Pancreas (tissue), 10 donors: ENCODE data around the gene DNMT3A. TPM values are rescaled to one million over a fixed set of nuclear protein-coding genes. Genes with fewer than 3 reads are reported as not detected.

Experiments
- ATAC-seq, 4 donors: fragments of 200-7000 bp; cut with Tn5 transposase; one replicate each; pipeline versions ENCODE4 v1.8.0 to v1.9.1; 2020; ENCODE audit warnings: mild to moderate bottlenecking in 4 of 4, moderate library complexity in 4 of 4
- DNase-seq, 6 donors: peaks; one replicate each; pipeline ENCODE4 v3.0.0-alpha.2; 2020
- FAIRE-seq: peaks from 2 replicates; lab custom pipeline; 2012; peaks lifted over from hg19 to GRCh38; lab: Jason Lieb, UNC
- H3K27ac ChIP-seq, 4 donors: fragments of 200-600 bp; sonication (generic); 1 replicate in 3 of 4; 2 replicates in 1 of 4; pipeline versions ENCODE4 v1.5.0 to v1.8.0; 2020
- H3K27me3 ChIP-seq, 4 donors: fragments of 200-600 bp; one replicate each; pipeline ENCODE4 v1.8.0; 2021
- H3K36me3 ChIP-seq, 3 donors: fragments of 200-600 bp; sonication (generic) in 1 of 3; one replicate each; pipeline versions ENCODE4 v1.5.0 to v1.8.0; 2020 to 2021
- H3K4me1 ChIP-seq, 3 donors: fragments of 200-600 bp; one replicate each; pipeline ENCODE4 v1.8.0; 2021
- H3K4me3 ChIP-seq, 4 donors: fragments of 200-600 bp; sonication (generic) in 2 of 4; one replicate each; pipeline versions ENCODE4 v1.5.0 to v1.8.0; 2020 to 2021
- H3K9me3 ChIP-seq, 4 donors: fragments of 200-600 bp; one replicate each; pipeline ENCODE4 v1.8.0; 2021
- WGBS, 2 donors: extraction: QIAGEN DNeasy Blood & Tissue Kit; methylation state at CpG; one replicate each; pipeline ENCODE4 v1.1.7; 2013; 5-methylcytosine and 5-hydroxymethylcytosine counted together
- intact Hi-C, 3 donors: fragments of 100-400 bp; cut with DNase I; formaldehyde crosslinking; loops; one replicate each; pipeline versions ENCODE4 v1.11.1 to v1.14.2; 2022
- polyA plus RNA-seq, 2 donors: library from polyadenylated mRNA; stranded (reverse); fragments of 200-250 nt; gene quantifications; one replicate each; pipeline ENCODE4 v1.2.3, GENCODE V29; 2013
- total RNA-seq, 6 donors: library from RNA; stranded (reverse); fragmentation: NEBNext Ultra II Directional in 4 of 6; extraction: Animal tissue kit (Norgen Biotek cat#: 25700) in 4 of 6; gene quantifications; one replicate each; pipeline versions ENCODE4 v1.2.1 to v1.2.4, GENCODE V29; 2021 to 2023
- TF ChIP-seq, protein P1 (sequence below), 4 donors: fragments of 200-600 bp; sonication (generic) in 3 of 4; IDR thresholded peaks; one replicate each; pipeline versions ENCODE4 v1.5.0 to v1.8.0; 2021; ENCODE audit warnings: antibody characterized with exemption in 4 of 4
- donor health status: healthy with polysubstance abuse.
- donor health status: DM: no; HTN: no; CAD: no; lungs with moderate emphysema.
- donor health status: DM: no; HTN: no; CAD: no.
- donor health status: control.
- donor health status: control.
- donor health status: Bipolar disorder and iron deficiency.
- donor health status: DM: yes; HTN: yes; CAD: no.
- donor health status: DM: no; HTN: no; CAD: no.
- donor health status: DM: no; HTN: no; CAD: no.
- donor health status: DM: yes; HTN: yes; CAD: no.

Gene DNMT3A
- total and polyA plus RNA-seq, 8 donors = 10.3 to 30.9 (median 17.5) TPM

DNA sequence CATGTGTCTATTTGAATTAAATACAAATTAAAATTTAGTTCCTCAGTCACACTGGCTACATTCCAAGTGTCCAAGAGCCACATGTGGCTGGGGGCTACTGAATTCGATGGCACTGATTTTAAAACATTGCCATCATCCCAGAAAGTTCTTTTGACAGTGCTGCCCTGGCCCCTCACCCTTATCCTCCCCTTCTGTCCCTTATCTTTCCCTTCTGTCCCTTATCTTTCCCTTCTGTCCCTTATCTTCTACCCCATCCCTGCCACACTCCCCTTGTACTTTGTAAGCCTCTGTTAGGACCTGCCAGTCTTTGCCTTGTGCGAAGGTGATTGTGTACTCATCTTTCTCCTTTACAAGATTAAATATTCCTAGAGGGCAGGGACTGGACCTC lies 85.2 kb downstream of the DNMT3A start:
- no peaks in the 10 kb centered on the region for H3K27me3 ChIP-seq
- H3K9me3 ChIP-seq = no peaks in the 10 kb centered on the region
- DNase-seq (no peak), FAIRE-seq (no peak), ATAC-seq (no peak)
- TF ChIP-seq, protein P1, sequence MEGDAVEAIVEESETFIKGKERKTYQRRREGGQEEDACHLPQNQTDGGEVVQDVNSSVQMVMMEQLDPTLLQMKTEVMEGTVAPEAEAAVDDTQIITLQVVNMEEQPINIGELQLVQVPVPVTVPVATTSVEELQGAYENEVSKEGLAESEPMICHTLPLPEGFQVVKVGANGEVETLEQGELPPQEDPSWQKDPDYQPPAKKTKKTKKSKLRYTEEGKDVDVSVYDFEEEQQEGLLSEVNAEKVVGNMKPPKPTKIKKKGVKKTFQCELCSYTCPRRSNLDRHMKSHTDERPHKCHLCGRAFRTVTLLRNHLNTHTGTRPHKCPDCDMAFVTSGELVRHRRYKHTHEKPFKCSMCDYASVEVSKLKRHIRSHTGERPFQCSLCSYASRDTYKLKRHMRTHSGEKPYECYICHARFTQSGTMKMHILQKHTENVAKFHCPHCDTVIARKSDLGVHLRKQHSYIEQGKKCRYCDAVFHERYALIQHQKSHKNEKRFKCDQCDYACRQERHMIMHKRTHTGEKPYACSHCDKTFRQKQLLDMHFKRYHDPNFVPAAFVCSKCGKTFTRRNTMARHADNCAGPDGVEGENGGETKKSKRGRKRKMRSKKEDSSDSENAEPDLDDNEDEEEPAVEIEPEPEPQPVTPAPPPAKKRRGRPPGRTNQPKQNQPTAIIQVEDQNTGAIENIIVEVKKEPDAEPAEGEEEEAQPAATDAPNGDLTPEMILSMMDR (IDR thresholded peaks at IDR 0.05) = no peak
- 84 to 90% methylated on average over 2 of the region's 2 CpGs for WGBS, 2 donors
- intact Hi-C loops = no loop called here
- peaks cover 0 to 2% (median under 1%) of the 10 kb centered on the region in 3 donors for H3K4me1 ChIP-seq
- no peaks in the 10 kb centered on the region for H3K36me3 ChIP-seq
- no peak overlapping the region for H3K4me3 ChIP-seq
- peak overlapping the region in 1 of 4 donors; percentile 44 for H3K27ac ChIP-seq

DNA sequence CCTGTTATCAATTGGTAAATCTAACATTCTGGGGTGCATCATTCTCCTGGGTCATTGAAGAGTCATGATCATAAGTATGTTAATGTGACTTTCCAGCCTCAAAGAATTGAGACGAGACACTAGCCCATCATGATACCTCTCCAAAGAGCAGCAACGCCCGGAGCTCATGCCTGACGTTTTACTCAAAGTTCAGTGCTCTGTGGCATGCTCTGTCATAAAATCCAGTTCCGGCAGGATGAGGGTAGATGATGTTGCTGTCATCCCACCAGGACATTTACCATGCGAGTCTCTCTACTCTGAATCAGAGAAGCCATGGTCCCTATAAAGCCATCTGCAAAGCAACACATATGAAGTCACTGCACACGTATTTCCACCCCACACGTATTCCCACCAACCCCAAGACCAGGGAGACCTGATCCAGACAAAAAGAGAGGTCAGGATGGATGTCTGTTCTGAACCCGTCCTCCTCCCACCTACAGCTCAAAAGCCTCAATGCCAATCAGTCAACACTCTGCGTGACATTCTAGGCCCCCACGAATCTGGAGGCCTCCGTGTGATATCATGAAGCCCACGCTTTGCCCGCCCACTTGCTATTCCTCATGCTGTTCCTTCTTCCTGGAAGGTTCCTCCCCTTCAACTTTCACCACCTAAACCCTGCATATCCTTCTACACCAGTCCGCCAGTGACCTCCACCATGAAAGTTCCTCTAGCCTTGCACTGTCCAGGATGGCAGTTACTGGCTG lies 85.8 kb downstream of the DNMT3A start:
- no peak overlapping the region for H3K4me3 ChIP-seq
- H3K27ac ChIP-seq = no peak overlapping the region
- DNase-seq (no peak), ATAC-seq (no peak), FAIRE-seq (no peak)
- H3K36me3 ChIP-seq = no peaks in the 10 kb centered on the region
- intact Hi-C loops = no loop called here
- H3K27me3 ChIP-seq = no peaks in the 10 kb centered on the region
- WGBS, 2 donors = 95 to 96% methylated on average over 15 of the region's 15 CpGs
- no peaks in the 10 kb centered on the region for H3K9me3 ChIP-seq
- TF ChIP-seq, protein P1 (IDR thresholded peaks at IDR 0.05) = no peak
- H3K4me1 ChIP-seq = peaks cover 0 to 6% (median 4%) of the 10 kb centered on the region in 3 donors

DNA sequence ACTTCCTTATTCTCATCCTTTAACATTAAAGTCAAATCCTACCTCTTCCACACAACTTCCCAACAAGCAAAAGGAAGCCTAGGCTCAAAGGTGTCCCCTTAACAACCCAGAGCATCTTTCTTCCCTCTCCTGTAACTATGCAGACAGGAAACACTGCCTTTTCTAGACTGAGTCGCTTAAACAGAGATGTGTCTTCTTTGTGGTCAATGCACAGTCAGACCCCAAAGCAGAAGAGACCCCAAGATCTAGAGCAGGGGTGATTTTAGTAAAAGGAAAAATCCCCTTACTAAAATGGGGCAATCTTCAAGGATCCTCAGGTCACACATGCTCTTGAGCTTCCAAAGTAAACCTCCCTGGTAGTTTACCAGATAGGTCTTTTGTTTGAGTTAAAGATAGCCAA lies 86.8 kb downstream of the DNMT3A start:
- intact Hi-C loops = no loop called here
- ATAC-seq (no peak), DNase-seq (no peak), FAIRE-seq (no peak)
- TF ChIP-seq, protein P1 (IDR thresholded peaks at IDR 0.05) = no peak
- WGBS, 2 donors = 84 to 100% methylated on average over 1 of the region's 1 CpG
- no peaks in the 10 kb centered on the region for H3K9me3 ChIP-seq
- H3K4me3 ChIP-seq = no peak overlapping the region
- H3K36me3 ChIP-seq = no peaks in the 10 kb centered on the region
- no peaks in the 10 kb centered on the region for H3K27me3 ChIP-seq
- peaks cover 0 to 6% (median 4%) of the 10 kb centered on the region in 3 donors for H3K4me1 ChIP-seq
- no peak overlapping the region for H3K27ac ChIP-seq

DNA sequence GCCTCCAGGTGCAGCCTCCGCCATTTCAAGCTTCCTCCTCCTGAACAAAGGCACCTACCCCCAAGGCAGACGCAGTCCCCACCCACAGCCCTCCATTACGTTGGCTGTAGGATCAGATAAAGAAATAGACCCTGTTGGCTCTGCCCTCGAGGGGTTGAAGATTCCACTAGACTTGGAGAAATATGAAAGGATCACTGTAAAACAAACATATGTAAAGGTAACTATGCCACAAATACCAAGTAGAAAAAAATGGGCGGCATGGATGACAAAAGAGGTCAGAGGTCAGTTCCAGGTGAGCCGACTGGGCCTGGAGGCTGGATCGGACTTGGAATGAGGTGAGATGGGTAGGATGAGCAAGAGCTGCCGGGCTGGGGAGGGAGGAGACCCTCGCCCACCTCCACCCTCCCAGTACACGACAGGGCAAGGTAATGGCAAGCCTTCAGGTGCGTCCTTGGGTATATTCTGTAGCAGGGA lies 88.5 kb downstream of the DNMT3A start:
- Histone ChIP-seq H3K4me3 (no peak overlapping the region), H3K36me3 (peaks cover 0 to under 1% (median 0%) of the 10 kb centered on the region in 3 donors), H3K27me3 (no peaks in the 10 kb centered on the region), H3K27ac (peak overlapping the region; percentile 52 to 85 (median 69)), H3K4me1 (peaks cover 0 to 6% (median 4%) of the 10 kb centered on the region in 3 donors), H3K9me3 (no peaks in the 10 kb centered on the region)
- DNase-seq (no peak), ATAC-seq (no peak), FAIRE-seq (no peak)
- 84 to 89% methylated on average over 11 of the region's 11 CpGs for WGBS, 2 donors
- intact Hi-C loops = no loop called here
- TF ChIP-seq, protein P1 (IDR thresholded peaks at IDR 0.05) = no peak
